ENCODE results near the gene RASAL2.
A peak's percentile ranks its signal among the peaks of the same experiment; 100 is the strongest.

RASAL2 gene

GRCh38 chr1:178497903-178498478 is 404.1 kb downstream of the RASAL2 start:
- no peaks in the 10 kb centered on the region; the same call in 1 of the 2 replicates for H3K27me3 ChIP-seq (replicated peaks; ENCODE audit: control insufficient read depth, insufficient read depth, low read length)
- no peak overlapping the region for H3K4me3 ChIP-seq (replicated peaks; ENCODE audit: low read depth, low read length)
- DNase-seq (ENCODE audit: extremely low read depth, insufficient read length) = no peak
- H3K36me3 ChIP-seq (ENCODE audit: control insufficient read depth, insufficient read depth, low read length) = no peaks in the 10 kb centered on the region
- TF ChIP-seq CTCF (IDR thresholded peaks at IDR 0.05; ENCODE audit: insufficient read depth, low read length, poor library complexity, severe bottlenecking) = no peak

GRCh38 chr1:178498896-178499675 is 405.2 kb downstream of the RASAL2 start:
- Histone ChIP-seq H3K27me3 (replicated peaks; ENCODE audit: control insufficient read depth, insufficient read depth, low read length) (no peaks in the 10 kb centered on the region; the same call in 1 of the 2 replicates), H3K36me3 (ENCODE audit: control insufficient read depth, insufficient read depth, low read length) (no peaks in the 10 kb centered on the region), H3K4me3 (replicated peaks; ENCODE audit: low read depth, low read length) (no peak overlapping the region)
- no peak for TF ChIP-seq CTCF (IDR thresholded peaks at IDR 0.05; ENCODE audit: insufficient read depth, low read length, poor library complexity, severe bottlenecking)
- no peak for DNase-seq (ENCODE audit: extremely low read depth, insufficient read length)

GRCh38 chr1:178500091-178500770 is 406.3 kb downstream of the RASAL2 start:
- Histone ChIP-seq H3K27me3 (replicated peaks; ENCODE audit: control insufficient read depth, insufficient read depth, low read length) (no peaks in the 10 kb centered on the region; the same call in 1 of the 2 replicates), H3K36me3 (ENCODE audit: control insufficient read depth, insufficient read depth, low read length) (no peaks in the 10 kb centered on the region), H3K4me3 (replicated peaks; ENCODE audit: low read depth, low read length) (no peak overlapping the region)
- DNase-seq (ENCODE audit: extremely low read depth, insufficient read length) = no peak
- TF ChIP-seq CTCF (IDR thresholded peaks at IDR 0.05; ENCODE audit: insufficient read depth, low read length, poor library complexity, severe bottlenecking) = no peak

GRCh38 chr1:178500936-178501554 is 407.1 kb downstream of the RASAL2 start:
- Histone ChIP-seq H3K36me3 (ENCODE audit: control insufficient read depth, insufficient read depth, low read length) (no peaks in the 10 kb centered on the region), H3K4me3 (replicated peaks; ENCODE audit: low read depth, low read length) (no peak overlapping the region), H3K27me3 (replicated peaks; ENCODE audit: control insufficient read depth, insufficient read depth, low read length) (no peaks in the 10 kb centered on the region; the same call in 1 of the 2 replicates)
- DNase-seq (ENCODE audit: extremely low read depth, insufficient read length) = no peak
- TF ChIP-seq CTCF (IDR thresholded peaks at IDR 0.05; ENCODE audit: insufficient read depth, low read length, poor library complexity, severe bottlenecking) = no peak

GRCh38 chr1:178501705-178502329 is 407.9 kb downstream of the RASAL2 start:
- peak; percentile 98 for TF ChIP-seq CTCF (IDR thresholded peaks at IDR 0.05; ENCODE audit: insufficient read depth, low read length, poor library complexity, severe bottlenecking)
- no peaks in the 10 kb centered on the region; the same call in 1 of the 2 replicates for H3K27me3 ChIP-seq (replicated peaks; ENCODE audit: control insufficient read depth, insufficient read depth, low read length)
- peak; percentile 17 for DNase-seq (ENCODE audit: extremely low read depth, insufficient read length)
- no peaks in the 10 kb centered on the region for H3K36me3 ChIP-seq (ENCODE audit: control insufficient read depth, insufficient read depth, low read length)
- H3K4me3 ChIP-seq (replicated peaks; ENCODE audit: low read depth, low read length) = no peak overlapping the region
